ENCODE data around the gene TSSC4. TPM values are rescaled to one million over a fixed set of nuclear protein-coding genes. Genes with fewer than 3 reads are reported as not detected.

The TSSC4 gene
- total RNA-seq, 1 donor from 2014 or later: 80.8 TPM

DNA sequence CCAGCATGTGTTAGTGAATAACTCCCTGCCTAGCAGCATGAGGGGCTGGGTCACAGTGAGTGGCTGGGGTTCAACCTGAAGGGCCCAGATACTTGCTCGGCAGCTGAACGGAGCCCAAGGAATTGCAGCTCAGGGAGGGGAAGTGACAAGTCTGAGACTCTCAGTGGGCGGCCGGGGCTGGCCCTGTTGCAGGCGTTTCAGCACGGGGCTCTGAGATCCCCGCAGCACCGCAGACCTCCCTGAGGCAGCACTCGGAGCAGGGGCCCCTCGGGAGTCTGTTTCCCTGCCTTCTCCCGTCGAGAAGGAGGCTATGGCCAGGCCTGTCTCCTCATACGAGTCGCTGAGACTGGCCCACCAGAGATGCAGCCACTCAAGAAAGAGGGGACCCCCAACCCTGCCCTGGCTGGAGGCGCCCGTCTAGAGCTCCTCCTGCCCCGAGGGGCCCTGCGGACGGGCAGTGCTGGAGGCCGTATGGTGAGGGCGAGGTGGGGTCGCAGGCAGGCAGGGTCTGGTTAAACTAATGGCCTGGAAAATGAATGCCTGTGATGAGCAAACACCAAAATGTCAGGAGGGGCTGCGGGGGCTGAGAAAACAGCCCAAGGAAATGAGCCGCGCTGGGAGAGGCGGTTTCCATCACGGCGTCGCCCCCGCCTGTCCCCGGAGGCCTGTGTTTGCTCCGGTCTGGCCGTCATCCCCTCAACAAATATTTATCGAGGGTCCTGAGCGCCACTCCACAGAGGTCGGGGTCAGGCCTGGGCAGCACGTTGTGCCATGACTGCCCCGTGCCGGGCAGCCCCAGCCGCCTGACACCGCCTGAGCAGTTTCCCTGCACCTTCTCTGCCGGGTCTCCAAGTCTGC is 9.3 kb downstream of the TSSC4 start:
- no peak overlapping the region for H3K4me3 ChIP-seq (ENCODE audit: low read depth, low read length)
- FAIRE-seq (no peak), DNase-seq (ENCODE audit: low read depth) (no peak)
- peaks cover 4% of the 10 kb centered on the region for H3K27me3 ChIP-seq (ENCODE audit: control insufficient read depth, insufficient read depth, low read length)
- TF ChIP-seq, protein P1, sequence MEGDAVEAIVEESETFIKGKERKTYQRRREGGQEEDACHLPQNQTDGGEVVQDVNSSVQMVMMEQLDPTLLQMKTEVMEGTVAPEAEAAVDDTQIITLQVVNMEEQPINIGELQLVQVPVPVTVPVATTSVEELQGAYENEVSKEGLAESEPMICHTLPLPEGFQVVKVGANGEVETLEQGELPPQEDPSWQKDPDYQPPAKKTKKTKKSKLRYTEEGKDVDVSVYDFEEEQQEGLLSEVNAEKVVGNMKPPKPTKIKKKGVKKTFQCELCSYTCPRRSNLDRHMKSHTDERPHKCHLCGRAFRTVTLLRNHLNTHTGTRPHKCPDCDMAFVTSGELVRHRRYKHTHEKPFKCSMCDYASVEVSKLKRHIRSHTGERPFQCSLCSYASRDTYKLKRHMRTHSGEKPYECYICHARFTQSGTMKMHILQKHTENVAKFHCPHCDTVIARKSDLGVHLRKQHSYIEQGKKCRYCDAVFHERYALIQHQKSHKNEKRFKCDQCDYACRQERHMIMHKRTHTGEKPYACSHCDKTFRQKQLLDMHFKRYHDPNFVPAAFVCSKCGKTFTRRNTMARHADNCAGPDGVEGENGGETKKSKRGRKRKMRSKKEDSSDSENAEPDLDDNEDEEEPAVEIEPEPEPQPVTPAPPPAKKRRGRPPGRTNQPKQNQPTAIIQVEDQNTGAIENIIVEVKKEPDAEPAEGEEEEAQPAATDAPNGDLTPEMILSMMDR (IDR thresholded peaks at IDR 0.05; ENCODE audit: insufficient read depth, low read length, severe bottlenecking): no peak
- H3K36me3 ChIP-seq (ENCODE audit: control insufficient read depth, insufficient read depth, low read length): no peaks in the 10 kb centered on the region

- FAIRE-seq (no peak), DNase-seq (ENCODE audit: low read depth) (no peak)
- peaks cover 4% of the 10 kb centered on the region for H3K27me3 ChIP-seq (ENCODE audit: control insufficient read depth, insufficient read depth, low read length)
- H3K4me3 ChIP-seq (ENCODE audit: low read depth, low read length): no peak overlapping the region
- no peaks in the 10 kb centered on the region for H3K36me3 ChIP-seq (ENCODE audit: control insufficient read depth, insufficient read depth, low read length)
- TF ChIP-seq, protein P1 (IDR thresholded peaks at IDR 0.05; ENCODE audit: insufficient read depth, low read length, severe bottlenecking): no peak
Measured at GRCh38 chr11:2410616-2411015, 10.1 kb downstream of the TSSC4 start.

DNA sequence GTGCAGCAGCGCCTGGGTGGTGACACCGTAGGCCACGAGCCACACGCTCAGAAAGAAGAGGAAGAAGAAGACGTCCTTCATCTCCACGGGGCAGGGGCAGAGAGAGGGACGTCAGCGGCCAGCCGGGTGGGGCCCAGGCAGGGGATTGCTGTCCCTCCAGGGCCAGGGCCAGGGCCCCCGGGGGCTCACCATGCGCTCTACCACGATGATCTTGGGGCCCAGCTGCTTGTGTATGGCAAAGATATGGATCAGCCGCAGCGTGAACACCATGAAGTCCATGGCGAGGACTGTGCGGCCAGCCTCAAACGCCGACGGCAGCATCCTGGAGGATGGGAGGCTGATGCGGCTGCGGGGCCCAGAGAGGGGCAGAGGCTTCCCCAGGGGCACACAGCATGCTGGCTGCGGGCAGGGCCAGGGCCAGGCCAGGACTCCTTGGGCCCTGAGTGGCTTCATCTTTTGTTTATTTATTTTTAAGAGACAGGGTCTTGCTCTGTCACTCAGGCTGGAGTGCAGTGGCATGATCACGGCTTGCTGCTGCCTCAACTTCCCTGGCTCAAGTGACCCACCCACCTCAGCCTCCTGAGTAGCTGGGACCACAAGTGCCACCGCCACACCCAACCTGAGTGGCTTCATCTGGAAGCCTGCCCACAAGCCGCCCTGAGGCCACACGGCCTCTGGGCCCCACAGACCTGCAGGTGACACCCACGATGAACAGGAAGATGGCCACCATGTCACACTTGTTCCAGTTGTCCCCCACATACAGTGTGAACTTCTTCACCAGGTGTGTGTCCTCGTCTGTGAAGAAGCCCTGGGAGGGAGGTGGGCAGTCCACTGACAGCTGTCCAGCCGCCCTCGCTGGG is 11.1 kb downstream of the TSSC4 start:
- Histone ChIP-seq H3K27me3 (ENCODE audit: control insufficient read depth, insufficient read depth, low read length) (peaks cover 4% of the 10 kb centered on the region), H3K36me3 (ENCODE audit: control insufficient read depth, insufficient read depth, low read length) (no peaks in the 10 kb centered on the region), H3K4me3 (ENCODE audit: low read depth, low read length) (no peak overlapping the region)
- TF ChIP-seq, protein P1 (IDR thresholded peaks at IDR 0.05; ENCODE audit: insufficient read depth, low read length, severe bottlenecking): no peak
- DNase-seq (ENCODE audit: low read depth) (no peak), FAIRE-seq (peak; percentile 60)

- TF ChIP-seq, protein P1 (IDR thresholded peaks at IDR 0.05; ENCODE audit: insufficient read depth, low read length, severe bottlenecking): no peak
- Histone ChIP-seq H3K4me3 (ENCODE audit: low read depth, low read length) (no peak overlapping the region), H3K27me3 (ENCODE audit: control insufficient read depth, insufficient read depth, low read length) (peaks cover 4% of the 10 kb centered on the region), H3K36me3 (ENCODE audit: control insufficient read depth, insufficient read depth, low read length) (no peaks in the 10 kb centered on the region)
- FAIRE-seq (no peak), DNase-seq (ENCODE audit: low read depth) (no peak)
Measured at GRCh38 chr11:2412323-2412722, 11.8 kb downstream of the TSSC4 start.

DNA sequence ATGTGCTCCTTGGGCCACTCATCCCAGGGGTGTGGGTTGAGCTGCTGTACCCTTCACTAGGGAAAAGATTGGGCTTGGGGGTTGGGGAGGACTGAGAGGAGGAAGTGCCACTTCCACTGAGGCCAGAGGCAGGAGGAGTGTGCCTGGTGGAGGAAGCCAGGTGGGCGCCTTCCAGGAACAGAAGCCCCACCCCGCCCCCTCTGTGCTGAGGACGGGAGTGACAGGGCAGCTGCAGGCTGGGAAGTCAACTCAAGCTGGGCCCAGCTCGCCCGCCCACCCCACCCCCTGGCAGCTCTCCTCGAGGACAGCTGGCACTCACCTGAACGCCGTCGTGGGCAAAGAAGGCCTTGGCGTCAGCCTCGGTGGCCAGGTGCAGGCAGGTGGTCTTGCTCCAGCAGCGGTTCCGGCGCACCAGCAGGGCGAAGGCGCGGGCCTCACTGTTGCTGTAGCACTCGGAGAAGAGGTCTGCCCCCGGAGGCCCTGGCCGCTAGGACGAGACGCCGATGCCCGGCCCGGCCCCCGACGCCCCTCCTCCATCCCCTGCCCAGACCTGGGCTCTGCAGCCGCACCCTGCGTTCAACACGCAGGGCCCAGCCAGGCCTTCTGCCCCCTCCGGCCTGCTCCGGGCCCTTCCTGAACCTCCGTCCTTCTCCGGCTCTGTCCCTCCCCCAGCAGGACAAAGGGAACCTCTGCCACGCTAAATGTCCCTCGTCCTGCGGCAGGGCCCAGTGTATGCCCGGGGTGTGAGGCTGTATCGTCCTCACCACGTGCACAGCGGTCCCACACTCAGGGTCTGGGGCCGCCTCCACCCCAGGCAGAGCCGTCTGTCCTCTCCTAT is 13.4 kb downstream of the TSSC4 start:
- Histone ChIP-seq H3K4me3 (ENCODE audit: low read depth, low read length) (no peak overlapping the region), H3K27me3 (ENCODE audit: control insufficient read depth, insufficient read depth, low read length) (no peaks in the 10 kb centered on the region), H3K36me3 (ENCODE audit: control insufficient read depth, insufficient read depth, low read length) (no peaks in the 10 kb centered on the region)
- no peak for FAIRE-seq
- no peak for DNase-seq (ENCODE audit: low read depth)
- TF ChIP-seq, protein P1 (IDR thresholded peaks at IDR 0.05; ENCODE audit: insufficient read depth, low read length, severe bottlenecking): no peak

Measured in bronchial epithelial cell (primary cell).